HG03457 (cell line): ENCODE measurements around the gene VAV3.

Experiments used
- ATAC-seq: cut with Tn5 transposase; IDR thresholded peaks from one replicate; pipeline ENCODE4 v1.9.1; 2021; ENCODE audit warnings: moderate number of reproducible peaks; ENCODE audit not compliant: unreplicated experiment

The VAV3 gene

GRCh38 chr1:107803579-107803978 is 161.4 kb downstream of the VAV3 start:
- ATAC-seq = no peak

DNA sequence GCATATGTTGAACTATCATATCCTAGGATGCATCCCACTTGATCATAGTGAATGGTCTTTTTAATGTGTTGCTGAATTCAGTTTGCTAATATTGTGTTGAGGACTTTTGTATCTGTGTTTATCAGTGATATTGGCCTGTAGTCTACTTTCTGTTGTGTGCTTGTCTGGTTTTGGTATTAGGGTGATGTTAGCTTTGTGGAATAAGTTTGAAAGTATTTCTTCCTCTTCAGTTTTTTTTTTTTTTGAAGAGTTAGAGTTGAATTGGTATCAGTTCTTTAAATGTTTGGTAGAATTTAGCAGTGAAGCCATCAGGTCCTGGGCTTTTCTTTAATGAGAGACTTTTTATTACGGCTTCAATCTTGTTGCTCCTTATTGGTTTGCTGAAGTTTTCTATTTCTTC is 162.3 kb downstream of the VAV3 start:
- ATAC-seq = no peak

DNA sequence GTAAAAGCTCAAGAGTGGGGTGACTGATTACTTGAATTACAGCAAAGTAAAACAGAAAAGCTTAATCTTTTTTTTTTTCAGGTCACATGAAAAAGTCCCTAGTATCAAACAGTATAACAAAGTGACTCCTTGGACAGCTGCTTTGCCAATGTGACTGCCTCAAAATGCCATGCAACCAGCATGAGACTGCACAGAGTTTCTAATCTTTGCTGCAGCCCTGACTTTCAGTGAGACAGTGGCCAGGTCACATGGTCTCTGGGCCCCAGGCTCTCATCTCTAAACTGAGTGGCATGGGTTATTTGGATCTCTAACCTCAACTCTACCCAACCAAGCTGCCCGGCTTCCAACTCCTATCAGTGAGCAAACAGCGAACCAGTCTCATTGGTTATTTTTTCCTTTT is 169.0 kb downstream of the VAV3 start:
- ATAC-seq = no peak

DNA sequence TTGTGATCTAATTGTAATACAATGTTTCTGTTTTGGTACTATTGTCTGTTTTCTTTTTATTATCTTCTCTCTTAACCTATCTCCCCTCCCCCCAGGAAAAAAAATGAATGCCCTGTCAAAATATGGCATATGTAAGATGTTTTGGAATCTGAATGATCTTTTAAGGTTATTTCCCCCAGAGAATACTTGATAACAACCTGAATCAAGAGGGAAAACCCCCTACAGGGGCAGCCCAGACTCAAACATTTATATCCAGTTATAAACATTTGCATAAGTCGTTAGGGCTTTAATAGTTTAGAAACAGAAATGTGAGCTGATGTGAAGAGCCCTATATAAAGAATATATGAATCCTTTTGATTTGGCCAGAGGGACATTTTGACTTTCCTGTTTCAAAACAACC is 169.5 kb downstream of the VAV3 start:
- ATAC-seq = no peak

DNA sequence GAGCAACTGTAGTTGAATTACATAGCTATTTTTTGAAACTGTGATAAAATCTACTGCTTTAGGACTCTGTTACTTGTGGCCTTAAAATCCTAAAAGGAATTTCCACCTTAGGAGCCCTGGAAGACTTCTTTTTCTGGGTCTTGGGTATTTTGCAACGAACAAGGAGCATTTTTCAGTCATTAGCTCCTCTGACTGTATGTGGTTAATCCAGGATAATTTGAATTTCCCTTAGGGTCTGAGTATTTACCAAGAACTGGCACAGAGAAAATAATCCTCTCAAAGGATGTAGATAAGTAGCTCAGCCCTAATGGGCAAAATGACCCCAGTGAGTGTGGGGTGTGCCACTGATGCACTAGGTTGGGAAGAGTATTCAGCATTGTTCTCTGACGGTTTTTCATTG is 170.4 kb downstream of the VAV3 start:
- no peak for ATAC-seq

DNA sequence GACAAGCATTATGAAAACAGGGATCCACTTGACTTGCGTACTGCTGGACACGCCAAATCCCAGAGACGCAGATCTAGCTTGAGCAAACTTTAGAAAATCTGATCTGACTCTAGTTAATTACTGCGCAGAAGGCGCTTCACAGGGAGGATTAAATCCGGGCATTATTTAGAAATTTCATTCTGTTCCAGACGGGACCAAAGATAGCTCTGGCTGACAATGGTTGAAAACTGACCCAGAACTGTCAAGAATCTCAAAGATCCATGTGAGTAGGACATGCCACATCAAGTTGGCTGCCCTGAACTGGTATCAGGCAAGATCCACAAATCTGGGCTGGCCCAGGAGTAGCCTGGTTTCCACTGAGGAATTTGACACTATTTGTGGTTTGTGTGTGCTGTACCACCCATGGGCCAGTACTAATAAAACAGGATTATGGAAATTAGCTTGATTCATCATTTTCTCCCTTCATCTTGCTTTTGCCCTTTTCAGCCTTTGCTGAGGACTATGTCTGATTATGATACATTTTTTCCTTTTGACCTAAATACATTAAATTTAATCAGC is 171.0 kb downstream of the VAV3 start:
- ATAC-seq = no peak

- no peak for ATAC-seq
Observed at GRCh38 chr1:107791348-107791747, 173.6 kb downstream of the VAV3 start.

GRCh38 chr1:107789817-107790524 is 175.0 kb downstream of the VAV3 start:
- ATAC-seq = no peak

- no peak for ATAC-seq
Observed at GRCh38 chr1:107788206-107789202, 176.5 kb downstream of the VAV3 start.

- ATAC-seq = no peak
Observed at GRCh38 chr1:107787299-107787698, 177.7 kb downstream of the VAV3 start.

GRCh38 chr1:107786203-107786845 is 178.7 kb downstream of the VAV3 start:
- ATAC-seq = no peak

DNA sequence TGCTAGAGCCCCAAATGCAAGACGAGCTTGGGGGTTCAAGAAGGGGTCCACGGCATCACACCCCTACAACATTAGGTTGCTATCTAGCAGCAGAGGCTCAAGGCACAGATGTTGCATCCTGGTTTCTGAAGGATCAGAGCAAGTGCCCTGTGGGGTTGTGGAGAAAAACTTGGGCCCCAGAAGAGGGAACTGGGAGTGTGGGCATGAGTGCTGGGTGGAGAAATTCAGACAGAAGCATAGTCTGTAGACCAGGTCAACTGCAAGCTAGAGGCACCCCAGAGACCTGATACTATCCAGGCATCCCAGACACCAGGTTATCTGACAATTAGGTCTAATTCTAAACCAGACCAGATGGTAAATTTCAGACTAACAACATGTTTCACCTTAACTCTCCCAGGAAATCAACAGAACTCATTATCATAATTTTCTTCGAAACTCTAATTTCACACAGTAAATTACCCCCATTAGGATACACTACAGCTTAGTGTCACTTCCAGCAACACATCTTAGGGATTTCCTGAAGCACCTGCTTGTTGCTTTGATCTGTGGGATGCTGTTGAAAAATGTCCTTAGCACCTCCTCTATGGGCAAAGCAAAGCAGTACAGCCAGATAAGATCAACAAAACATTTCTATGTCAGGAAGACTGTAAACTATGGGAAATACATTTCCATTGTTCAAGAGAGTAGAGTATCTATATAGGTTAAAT is 179.3 kb downstream of the VAV3 start:
- no peak for ATAC-seq

- ATAC-seq = no peak
Observed at GRCh38 chr1:107782217-107782845, 182.6 kb downstream of the VAV3 start.

DNA sequence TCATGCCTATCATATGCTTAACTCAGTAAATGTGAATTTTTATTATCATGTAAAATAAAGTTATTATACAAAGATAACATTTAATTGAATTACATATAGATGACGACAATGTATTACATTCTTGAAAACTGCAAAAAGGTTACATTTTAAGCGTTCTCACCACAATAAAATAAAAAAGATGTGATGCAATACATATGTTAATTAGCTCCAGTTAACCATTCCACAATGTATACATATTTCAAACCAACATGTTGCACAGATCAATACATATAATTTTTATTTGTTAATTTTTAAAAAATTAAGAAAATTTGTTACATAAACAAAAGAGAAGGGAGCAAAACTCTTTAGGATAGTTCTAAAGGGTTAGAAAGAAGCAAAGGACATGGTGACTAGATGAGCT is 183.7 kb downstream of the VAV3 start:
- no peak for ATAC-seq

DNA sequence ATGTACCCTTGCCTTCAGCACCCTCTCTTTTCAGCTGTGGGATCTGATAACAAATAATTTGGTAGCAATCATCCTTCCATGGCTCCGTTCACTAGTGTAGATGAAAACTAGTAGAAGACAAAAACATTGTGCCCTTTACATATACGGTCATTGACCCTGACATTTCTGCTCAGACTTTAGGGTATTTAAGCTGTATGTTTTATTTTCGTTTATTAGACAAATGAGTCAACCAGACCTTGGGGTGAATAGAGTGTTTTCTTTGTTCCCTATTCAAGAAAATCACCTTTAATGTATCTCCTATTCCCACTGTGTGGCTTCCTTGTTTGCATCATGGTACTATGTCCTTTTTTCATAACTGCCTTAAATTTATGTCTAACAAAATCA is 187.3 kb downstream of the VAV3 start:
- peak; percentile 21 for ATAC-seq

- peak; percentile 93 for ATAC-seq
Observed at GRCh38 chr1:107776900-107777663, 187.9 kb downstream of the VAV3 start.

- ATAC-seq = no peak
Observed at GRCh38 chr1:107771377-107771776, 193.6 kb downstream of the VAV3 start.

- ATAC-seq = no peak
Observed at GRCh38 chr1:107767156-107767582, 197.8 kb downstream of the VAV3 start.

DNA sequence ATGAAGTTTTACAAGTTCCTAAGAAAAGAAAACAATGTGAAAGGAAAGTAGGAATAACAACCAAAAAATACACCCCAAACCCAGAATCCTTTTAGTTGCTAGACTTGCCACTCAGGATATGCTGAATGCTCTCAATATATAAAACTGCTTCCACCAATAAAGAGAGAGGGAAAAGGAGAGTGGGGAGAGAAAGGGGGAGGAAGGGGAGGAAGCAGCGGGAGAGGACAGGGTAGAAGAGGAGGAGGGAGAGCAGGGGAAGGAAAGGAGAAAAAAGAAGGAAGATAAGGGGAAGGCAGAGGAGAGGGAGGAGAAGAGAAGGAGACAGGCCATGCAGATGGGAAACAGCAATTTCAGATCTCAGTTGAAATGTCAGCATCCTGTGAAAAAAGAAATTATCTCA is 198.4 kb downstream of the VAV3 start:
- no peak for ATAC-seq
